Measurements from ENCODE around the gene IL3RA. TPM values are rescaled to one million over a fixed set of nuclear protein-coding genes. Genes with fewer than 3 reads are reported as not detected.
"Not testable (repeated sequence)": the region's sequence is repeated elsewhere in the genome, so short reads cannot be mapped to it uniquely, and the experiment has no call there.

IL3RA gene
- total RNA-seq, 1 experiment from 2014 or later = 0.26 TPM

DNA sequence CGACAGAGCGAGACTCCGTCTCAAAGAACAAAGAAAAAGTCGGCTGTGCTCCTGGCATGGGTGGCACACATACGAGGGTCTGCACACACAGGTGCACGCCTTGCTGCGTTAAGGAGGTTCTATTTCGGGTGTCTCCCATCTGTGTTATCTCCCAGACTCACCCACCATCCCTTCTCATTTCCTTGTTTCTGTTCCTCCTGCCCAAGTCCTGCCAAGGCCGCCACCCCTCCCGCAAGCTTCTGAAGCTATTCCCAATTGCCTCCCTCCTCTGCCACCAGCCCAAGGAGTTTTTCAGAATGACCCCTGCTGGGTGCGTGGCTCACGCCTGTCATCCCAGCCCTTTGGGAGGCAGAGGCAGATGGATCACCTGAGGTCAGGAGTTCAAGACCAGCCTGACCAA, 6.0 kb upstream of the IL3RA start:
- ChIA-PET POLR2A (no interaction called here), CTCF (no interaction called here)
- H3K27ac Mint-ChIP-seq = no peak overlapping the region
- no peaks in the 10 kb centered on the region; the same call in 1 of the 2 replicates for H3K27me3 Mint-ChIP-seq (ENCODE audit: low read depth)
- H3K4me3 Mint-ChIP-seq = no peak overlapping the region
- no peaks in the 10 kb centered on the region for H3K9me3 Mint-ChIP-seq
- peaks cover 2% of the 10 kb centered on the region; the same call in 1 of the 2 replicates for H3K4me1 Mint-ChIP-seq
- DNase-seq (ENCODE audit: low spot score) (no peak), ATAC-seq (no peak)
- TF ChIP-seq FOXP1 (CRISPR knock-in tag; IDR thresholded peaks at IDR 0.05; ENCODE audit: borderline replicate concordance) = no peak
- TF ChIP-seq, protein P1, sequence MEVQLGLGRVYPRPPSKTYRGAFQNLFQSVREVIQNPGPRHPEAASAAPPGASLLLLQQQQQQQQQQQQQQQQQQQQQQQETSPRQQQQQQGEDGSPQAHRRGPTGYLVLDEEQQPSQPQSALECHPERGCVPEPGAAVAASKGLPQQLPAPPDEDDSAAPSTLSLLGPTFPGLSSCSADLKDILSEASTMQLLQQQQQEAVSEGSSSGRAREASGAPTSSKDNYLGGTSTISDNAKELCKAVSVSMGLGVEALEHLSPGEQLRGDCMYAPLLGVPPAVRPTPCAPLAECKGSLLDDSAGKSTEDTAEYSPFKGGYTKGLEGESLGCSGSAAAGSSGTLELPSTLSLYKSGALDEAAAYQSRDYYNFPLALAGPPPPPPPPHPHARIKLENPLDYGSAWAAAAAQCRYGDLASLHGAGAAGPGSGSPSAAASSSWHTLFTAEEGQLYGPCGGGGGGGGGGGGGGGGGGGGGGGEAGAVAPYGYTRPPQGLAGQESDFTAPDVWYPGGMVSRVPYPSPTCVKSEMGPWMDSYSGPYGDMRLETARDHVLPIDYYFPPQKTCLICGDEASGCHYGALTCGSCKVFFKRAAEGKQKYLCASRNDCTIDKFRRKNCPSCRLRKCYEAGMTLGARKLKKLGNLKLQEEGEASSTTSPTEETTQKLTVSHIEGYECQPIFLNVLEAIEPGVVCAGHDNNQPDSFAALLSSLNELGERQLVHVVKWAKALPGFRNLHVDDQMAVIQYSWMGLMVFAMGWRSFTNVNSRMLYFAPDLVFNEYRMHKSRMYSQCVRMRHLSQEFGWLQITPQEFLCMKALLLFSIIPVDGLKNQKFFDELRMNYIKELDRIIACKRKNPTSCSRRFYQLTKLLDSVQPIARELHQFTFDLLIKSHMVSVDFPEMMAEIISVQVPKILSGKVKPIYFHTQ (CRISPR knock-in tag; IDR thresholded peaks at IDR 0.05) = no peak
- no peak for TF ChIP-seq OVOL2 (CRISPR knock-in tag; IDR thresholded peaks at IDR 0.05; ENCODE audit: borderline replicate concordance)
- TF ChIP-seq ESRRA (CRISPR knock-in tag; IDR thresholded peaks at IDR 0.05; ENCODE audit: borderline replicate concordance) = no peak
- TF ChIP-seq ELF4 (CRISPR knock-in tag; IDR thresholded peaks at IDR 0.05; ENCODE audit: low read depth) = no peak
- no peak for TF ChIP-seq TCF7 (CRISPR knock-in tag; IDR thresholded peaks at IDR 0.05; ENCODE audit: low read depth)
- TF ChIP-seq JAZF1 (CRISPR knock-in tag; IDR thresholded peaks at IDR 0.05) = no peak
- no peak for TF ChIP-seq ETV6 (CRISPR knock-in tag; IDR thresholded peaks at IDR 0.05)
- TF ChIP-seq, protein P2, sequence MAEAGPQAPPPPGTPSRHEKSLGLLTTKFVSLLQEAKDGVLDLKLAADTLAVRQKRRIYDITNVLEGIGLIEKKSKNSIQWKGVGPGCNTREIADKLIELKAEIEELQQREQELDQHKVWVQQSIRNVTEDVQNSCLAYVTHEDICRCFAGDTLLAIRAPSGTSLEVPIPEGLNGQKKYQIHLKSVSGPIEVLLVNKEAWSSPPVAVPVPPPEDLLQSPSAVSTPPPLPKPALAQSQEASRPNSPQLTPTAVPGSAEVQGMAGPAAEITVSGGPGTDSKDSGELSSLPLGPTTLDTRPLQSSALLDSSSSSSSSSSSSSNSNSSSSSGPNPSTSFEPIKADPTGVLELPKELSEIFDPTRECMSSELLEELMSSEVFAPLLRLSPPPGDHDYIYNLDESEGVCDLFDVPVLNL (CRISPR knock-in tag; IDR thresholded peaks at IDR 0.05; ENCODE audit: borderline replicate concordance, low read depth) = no peak
- no peak for TF ChIP-seq NFE2L1 (CRISPR knock-in tag; IDR thresholded peaks at IDR 0.05)
- no peaks in the 10 kb centered on the region for H3K36me3 Mint-ChIP-seq

DNA sequence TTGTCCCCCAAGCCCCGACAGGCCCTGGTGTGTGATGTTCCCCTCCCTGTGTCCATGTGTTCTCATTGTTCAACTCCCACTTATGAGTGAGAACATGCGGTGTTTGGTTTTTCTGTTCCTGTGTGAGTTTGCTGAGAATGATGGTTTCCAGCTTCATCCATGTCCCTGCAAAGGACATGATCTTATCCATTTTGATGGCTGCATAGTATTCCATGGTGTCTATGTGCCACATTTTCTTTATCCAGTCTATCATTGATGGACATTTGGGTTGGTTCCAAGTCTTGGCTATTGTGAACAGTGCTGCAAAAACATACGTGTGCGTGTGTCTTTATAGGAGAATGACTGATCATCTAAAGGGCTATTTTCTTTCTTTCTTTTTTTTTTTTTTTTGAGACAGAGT, 4.2 kb upstream of the IL3RA start:
- H3K4me1 Mint-ChIP-seq; H3K36me3 Mint-ChIP-seq; H3K27me3 Mint-ChIP-seq (ENCODE audit: low read depth); H3K9me3 Mint-ChIP-seq; ATAC-seq; CTCF ChIA-PET; H3K4me3 Mint-ChIP-seq; H3K27ac Mint-ChIP-seq; POLR2A ChIA-PET; DNase-seq (ENCODE audit: low spot score): not testable (repeated sequence)

DNA sequence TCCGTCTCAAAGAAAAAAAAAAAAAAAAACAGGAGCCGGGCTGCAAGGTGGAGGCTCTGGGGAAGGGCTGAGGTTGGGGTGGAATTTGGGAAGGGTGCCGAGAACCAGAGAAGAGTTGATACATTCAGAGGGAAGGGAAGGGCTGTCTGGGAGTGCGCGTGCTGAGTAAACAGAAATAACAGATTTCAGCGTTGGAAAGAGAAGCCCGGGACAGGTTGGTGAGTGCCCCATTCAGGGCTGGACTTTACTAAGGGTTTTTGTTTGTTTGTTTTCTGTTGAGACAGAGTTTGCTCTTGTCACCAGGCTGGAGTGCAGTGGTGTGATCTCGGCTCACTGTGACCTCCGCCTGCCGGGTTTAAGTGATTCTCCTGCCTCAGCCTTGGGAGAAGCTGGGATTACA, 1.7 kb upstream of the IL3RA start:
- Mint-ChIP-seq H3K27ac (no peak overlapping the region), H3K4me1 (no peaks in the 10 kb centered on the region), H3K36me3 (peaks cover 11% of the 10 kb centered on the region), H3K9me3 (peaks cover 11% of the 10 kb centered on the region), H3K4me3 (no peak overlapping the region), H3K27me3 (ENCODE audit: low read depth) (peaks cover 5% of the 10 kb centered on the region)
- ATAC-seq (no peak), DNase-seq (ENCODE audit: low spot score) (no peak)
- CTCF ChIA-PET = no interaction called here
- TF ChIP-seq ATF6 (CRISPR knock-in tag; IDR thresholded peaks at IDR 0.05) (no peak), FOXK1 (CRISPR knock-in tag; IDR thresholded peaks at IDR 0.05) (no peak), PRRX2 (CRISPR knock-in tag; IDR thresholded peaks at IDR 0.05) (no peak)
- POLR2A ChIA-PET = no interaction called here

- no peaks in the 10 kb centered on the region for H3K4me1 Mint-ChIP-seq
- no peak for ATAC-seq
- no peak for DNase-seq (ENCODE audit: low spot score)
- no peak overlapping the region for H3K27ac Mint-ChIP-seq
- peaks cover 19% of the 10 kb centered on the region for H3K36me3 Mint-ChIP-seq
- no peak overlapping the region for H3K4me3 Mint-ChIP-seq
- H3K27me3 Mint-ChIP-seq (ENCODE audit: low read depth) = peaks cover 5% of the 10 kb centered on the region
- ChIA-PET CTCF (no interaction called here), POLR2A (no interaction called here)
- H3K9me3 Mint-ChIP-seq = peaks cover 18% of the 10 kb centered on the region
- TF ChIP-seq AFF4 (CRISPR knock-in tag; IDR thresholded peaks at IDR 0.05; ENCODE audit: borderline replicate concordance) (no peak), TCF7 (CRISPR knock-in tag; IDR thresholded peaks at IDR 0.05; ENCODE audit: low read depth) (no peak), CBFB (CRISPR knock-in tag; IDR thresholded peaks at IDR 0.05; ENCODE audit: low read depth) (no peak), NR2C2 (CRISPR knock-in tag; IDR thresholded peaks at IDR 0.05) (no peak), IRF1 (CRISPR knock-in tag; IDR thresholded peaks at IDR 0.05) (no peak)
Measured at GRCh38 chrX:1336948-1337779, 579 bp downstream of the IL3RA start.
